Transverse colon (tissue), 4 donors: ENCODE measurements around the gene RPL19. TPM values are rescaled to one million over a fixed set of nuclear protein-coding genes. Genes with fewer than 3 reads are reported as not detected.
A peak's percentile ranks its signal among the peaks of the same experiment; 100 is the strongest.

ENCODE experiments used
- DNase-seq: peaks from one replicate; pipeline ENCODE4 v3.0.0-alpha.2; 2019
- H3K27ac ChIP-seq, 4 donors: fragments of 200-600 bp; sonication (generic); 2 replicates each; pipeline ENCODE4 v1.5.1; 2016 to 2018; ENCODE audit warnings: inconsistent platforms in 4 of 4
- H3K27me3 ChIP-seq: fragments of 200-600 bp; sonication (generic); 2 replicates; pipeline ENCODE4 v1.5.1; 2017; ENCODE audit warnings: inconsistent platforms
- H3K36me3 ChIP-seq, 4 donors: fragments of 200-600 bp; sonication (generic); 2 replicates each; pipeline ENCODE4 v1.5.1; 2017 to 2019; ENCODE audit warnings: inconsistent platforms in 4 of 4
- H3K4me1 ChIP-seq, 4 donors: fragments of 200-600 bp; sonication (generic); 2 replicates each; pipeline ENCODE4 v1.5.1; 2017 to 2020; ENCODE audit warnings: inconsistent platforms in 4 of 4
- H3K4me3 ChIP-seq, 4 donors: fragments of 200-600 bp; sonication (generic); 1 replicate in 1 of 4; 2 replicates in 3 of 4; pipeline versions ENCODE4 v1.5.1 to v1.6.1; 2017 to 2019; ENCODE audit warnings: inconsistent platforms in 4 of 4
- H3K9me3 ChIP-seq, 2 donors: fragments of 200-600 bp; sonication (generic); 2 replicates each; pipeline ENCODE4 v1.5.1; 2017 to 2019; ENCODE audit warnings: inconsistent platforms in 2 of 2
- CTCF ChIP-seq, 5 experiments: fragments of 200-600 bp in 3 of 5; fragments of 450-650 bp in 2 of 5; sonication (generic) in 3 of 5; IDR thresholded peaks; 1 replicate in 2 of 5; 2 replicates in 3 of 5; pipeline ENCODE4 v1.5.1; 2016 to 2017; ENCODE audit warnings: antibody characterized with exemption in 5 of 5, inconsistent platforms in 3 of 5, mild to moderate bottlenecking in 2 of 5, moderate library complexity in 1 of 5
- EP300 ChIP-seq: sonication (generic); formaldehyde crosslinking; IDR thresholded peaks from one replicate; pipeline ENCODE4 v1.6.1; 2017; ENCODE audit warnings: antibody characterized with exemption, low read depth
- POLR2A ChIP-seq: fragments of 450-650 bp; IDR thresholded peaks from one replicate; pipeline ENCODE4 v1.6.1; 2016; ENCODE audit warnings: antibody characterized with exemption, mild to moderate bottlenecking, moderate library complexity
- POLR2AphosphoS5 ChIP-seq, 3 donors: sonication (generic); formaldehyde crosslinking; IDR thresholded peaks; one replicate each; pipeline ENCODE4 v1.6.1; 2016; ENCODE audit warnings: antibody characterized with exemption in 3 of 3
- WGBS, 2 donors: methylation state at CpG; one replicate each; pipeline ENCODE4 v1.1.5; 2018; ENCODE audit warnings: low coverage in 1 of 2; 5-methylcytosine and 5-hydroxymethylcytosine counted together
- in situ Hi-C, 4 donors: fragments of 200-750 bp; cut with MboI; loops; one replicate each; pipeline versions ENCODE4 v1.15.0 to v1.15.1; 2017; ENCODE audit warnings: low sequenced_read_pairs in 3 of 4, low pct_ligation_motif_present in 1 of 4, low pct_unique_long_range_greater_than_20kb in 1 of 4
- intact Hi-C: fragments of 100-400 bp; cut with DNase I; formaldehyde crosslinking; loops from one replicate; pipeline ENCODE4 v1.15.1; 2023; ENCODE audit warnings: low total_unique reads
- total RNA-seq, 4 donors: library from RNA; depleted of rRNA; stranded (reverse); fragments of >200 nt; gene quantifications; one replicate each; pipeline ENCODE4 v1.1.0, GENCODE V29; 2016

The RPL19 gene
- total RNA-seq, 4 donors from 2014 or later, result 1,146 to 2,715 (median 2,002) TPM

GRCh38 chr17:39222866-39223834 lies 23.1 kb downstream of the RPL19 start:
- Histone ChIP-seq H3K9me3 (no peaks in the 10 kb centered on the region), H3K27ac (no peak overlapping the region), H3K27me3 (peaks cover 51% of the 10 kb centered on the region), H3K4me1 (peaks cover 3 to 20% (median 16%) of the 10 kb centered on the region in 4 donors), H3K36me3 (no peaks in the 10 kb centered on the region), H3K4me3 (no peak overlapping the region)
- DNase-seq, result no peak
- intact Hi-C loops, result no loop called here
- in situ Hi-C loops, result no loop called here
- WGBS, 2 donors, result 79% methylated on average over 9 of the region's 9 CpGs; no CpG with 5 or more reads in 1 of the 2 donors
- TF ChIP-seq EP300 (no peak), POLR2A (no peak), CTCF (IDR thresholded peaks at IDR 0.05) (no peak), POLR2AphosphoS5 (IDR thresholded peaks at IDR 0.05) (no peak)

- in situ Hi-C loops (no loop called here), intact Hi-C loops (no loop called here)
- Histone ChIP-seq H3K4me1 (peaks cover 3 to 20% (median 16%) of the 10 kb centered on the region in 4 donors), H3K27me3 (peaks cover 54% of the 10 kb centered on the region), H3K9me3 (no peaks in the 10 kb centered on the region), H3K27ac (no peak overlapping the region), H3K4me3 (peak overlapping the region in 1 of 4 donors; percentile 49), H3K36me3 (no peaks in the 10 kb centered on the region)
- WGBS, 2 donors, result 40% methylated on average over 33 of the region's 33 CpGs; no CpG with 5 or more reads in 1 of the 2 donors
- TF ChIP-seq POLR2A (no peak), EP300 (no peak), CTCF (IDR thresholded peaks at IDR 0.05) (no peak), POLR2AphosphoS5 (IDR thresholded peaks at IDR 0.05) (no peak)
- no peak for DNase-seq
These were observed 24.1 kb downstream of the RPL19 start for GRCh38 chr17:39223907-39224777.

- no peak overlapping the region for H3K27ac ChIP-seq
- intact Hi-C loops (no loop called here), in situ Hi-C loops (no loop called here)
- H3K4me3 ChIP-seq, result peak overlapping the region in 2 of 4 donors; percentile 29 to 49
- H3K36me3 ChIP-seq, result no peaks in the 10 kb centered on the region
- TF ChIP-seq POLR2A, result no peak
- no peak for TF ChIP-seq POLR2AphosphoS5 (IDR thresholded peaks at IDR 0.05)
- no peak for TF ChIP-seq EP300
- TF ChIP-seq CTCF (IDR thresholded peaks at IDR 0.05), result no peak
- H3K27me3 ChIP-seq, result peaks cover 57% of the 10 kb centered on the region
- no peaks in the 10 kb centered on the region for H3K9me3 ChIP-seq
- no peak for DNase-seq
- WGBS, 2 donors, result 6% methylated on average over 59 of the region's 68 CpGs; no CpG with 5 or more reads in 1 of the 2 donors
- peaks cover 3 to 20% (median 16%) of the 10 kb centered on the region in 4 donors for H3K4me1 ChIP-seq
These were observed 24.8 kb downstream of the RPL19 start for GRCh38 chr17:39224778-39225307.
